ENCODE data around the gene LZTFL1.

The LZTFL1 gene

DNA sequence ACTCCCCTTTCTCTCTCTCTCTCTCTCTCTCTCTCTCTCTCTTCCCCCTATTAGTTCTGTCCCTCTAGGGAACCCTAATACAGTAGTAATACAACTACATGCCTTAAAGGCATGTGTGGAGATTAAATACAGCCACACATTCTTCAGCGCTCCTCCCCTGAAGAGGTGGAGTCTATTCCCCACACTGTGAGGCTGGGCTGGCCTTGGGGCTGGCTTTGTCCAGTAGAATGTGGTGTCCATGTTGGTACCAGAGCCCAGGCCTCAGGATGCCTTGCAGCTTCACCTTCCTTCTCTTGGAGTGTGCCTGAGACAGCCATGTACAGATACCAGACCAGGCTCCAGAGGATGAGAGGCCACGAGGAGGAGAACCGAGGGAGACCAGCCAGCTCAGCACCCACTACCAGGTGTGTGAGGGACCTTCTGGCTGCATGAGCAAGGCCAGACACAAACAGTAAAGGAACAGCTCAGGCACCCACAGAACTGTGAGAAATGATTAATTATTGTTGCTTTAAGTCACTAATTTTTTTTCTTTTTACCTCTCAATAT, 56.2 kb downstream of the LZTFL1 start:
- Histone ChIP-seq H3K9me2 (replicated peaks; ENCODE audit: control insufficient read depth, low read length) (no peaks in the 10 kb centered on the region), H3K79me2 (ENCODE audit: control insufficient read depth, low read length) (no peaks in the 10 kb centered on the region), H3F3A (ENCODE audit: control insufficient read depth, insufficient read depth) (no peaks in the 10 kb centered on the region), H3K9me3 (ENCODE audit: control insufficient read depth, insufficient read depth, low read length) (peaks cover 5% of the 10 kb centered on the region; the same call in 1 of the 2 replicates), H3K4me1 (ENCODE audit: control insufficient read depth, low read length) (no peaks in the 10 kb centered on the region), H3K36me3 (ENCODE audit: control insufficient read depth, low read length) (no peaks in the 10 kb centered on the region), H3K4me2 (ENCODE audit: low read length) (no peak overlapping the region), H4K20me1 (ENCODE audit: control insufficient read depth, insufficient read depth, low read depth, low read length) (no peaks in the 10 kb centered on the region), H3K27me3 (ENCODE audit: control insufficient read depth, low read length) (no peaks in the 10 kb centered on the region), H3K27ac (ENCODE audit: low read depth, low read length) (no peak overlapping the region), H3K4me3 (ENCODE audit: low read length) (no peak overlapping the region)
- TF ChIP-seq, protein P1, sequence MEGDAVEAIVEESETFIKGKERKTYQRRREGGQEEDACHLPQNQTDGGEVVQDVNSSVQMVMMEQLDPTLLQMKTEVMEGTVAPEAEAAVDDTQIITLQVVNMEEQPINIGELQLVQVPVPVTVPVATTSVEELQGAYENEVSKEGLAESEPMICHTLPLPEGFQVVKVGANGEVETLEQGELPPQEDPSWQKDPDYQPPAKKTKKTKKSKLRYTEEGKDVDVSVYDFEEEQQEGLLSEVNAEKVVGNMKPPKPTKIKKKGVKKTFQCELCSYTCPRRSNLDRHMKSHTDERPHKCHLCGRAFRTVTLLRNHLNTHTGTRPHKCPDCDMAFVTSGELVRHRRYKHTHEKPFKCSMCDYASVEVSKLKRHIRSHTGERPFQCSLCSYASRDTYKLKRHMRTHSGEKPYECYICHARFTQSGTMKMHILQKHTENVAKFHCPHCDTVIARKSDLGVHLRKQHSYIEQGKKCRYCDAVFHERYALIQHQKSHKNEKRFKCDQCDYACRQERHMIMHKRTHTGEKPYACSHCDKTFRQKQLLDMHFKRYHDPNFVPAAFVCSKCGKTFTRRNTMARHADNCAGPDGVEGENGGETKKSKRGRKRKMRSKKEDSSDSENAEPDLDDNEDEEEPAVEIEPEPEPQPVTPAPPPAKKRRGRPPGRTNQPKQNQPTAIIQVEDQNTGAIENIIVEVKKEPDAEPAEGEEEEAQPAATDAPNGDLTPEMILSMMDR (IDR thresholded peaks at IDR 0.05; ENCODE audit: low read depth, low read length, poor library complexity, severe bottlenecking), result no peak
- no peak for TF ChIP-seq EZH2phosphoT487 (IDR thresholded peaks at IDR 0.05; ENCODE audit: borderline replicate concordance, low read length)

DNA sequence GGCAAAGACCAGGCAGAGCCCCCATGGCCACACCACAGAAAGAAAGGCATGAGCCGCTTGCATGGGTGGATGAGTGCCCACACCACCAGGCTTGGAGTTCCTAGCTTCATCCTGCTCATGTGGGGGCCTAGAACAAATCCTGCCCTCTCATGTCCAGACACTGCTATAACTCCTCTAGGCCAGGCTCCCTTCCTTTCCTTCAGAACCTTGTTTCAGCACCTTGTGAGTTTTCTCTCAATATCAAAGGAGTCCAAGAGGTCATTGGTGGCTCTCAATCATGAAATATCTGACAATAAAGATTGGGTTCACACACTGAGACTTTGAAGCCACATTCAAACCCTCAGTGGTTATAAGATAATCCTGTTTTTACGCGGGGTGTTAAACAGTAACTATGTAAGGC, 58.3 kb downstream of the LZTFL1 start:
- Histone ChIP-seq H3F3A (ENCODE audit: control insufficient read depth, insufficient read depth) (no peaks in the 10 kb centered on the region), H3K79me2 (ENCODE audit: control insufficient read depth, low read length) (no peaks in the 10 kb centered on the region), H3K27ac (ENCODE audit: low read depth, low read length) (no peak overlapping the region), H4K20me1 (ENCODE audit: control insufficient read depth, insufficient read depth, low read depth, low read length) (no peaks in the 10 kb centered on the region), H3K27me3 (ENCODE audit: control insufficient read depth, low read length) (no peaks in the 10 kb centered on the region), H3K36me3 (ENCODE audit: control insufficient read depth, low read length) (no peaks in the 10 kb centered on the region), H3K9me2 (replicated peaks; ENCODE audit: control insufficient read depth, low read length) (no peaks in the 10 kb centered on the region), H3K4me1 (ENCODE audit: control insufficient read depth, low read length) (no peaks in the 10 kb centered on the region), H3K9me3 (ENCODE audit: control insufficient read depth, insufficient read depth, low read length) (peaks cover 1% of the 10 kb centered on the region; the same call in 1 of the 2 replicates), H3K4me3 (ENCODE audit: low read length) (no peak overlapping the region), H3K4me2 (ENCODE audit: low read length) (no peak overlapping the region)
- TF ChIP-seq, protein P1 (IDR thresholded peaks at IDR 0.05; ENCODE audit: low read depth, low read length, poor library complexity, severe bottlenecking), result no peak
- TF ChIP-seq EZH2phosphoT487 (IDR thresholded peaks at IDR 0.05; ENCODE audit: borderline replicate concordance, low read length), result no peak

DNA sequence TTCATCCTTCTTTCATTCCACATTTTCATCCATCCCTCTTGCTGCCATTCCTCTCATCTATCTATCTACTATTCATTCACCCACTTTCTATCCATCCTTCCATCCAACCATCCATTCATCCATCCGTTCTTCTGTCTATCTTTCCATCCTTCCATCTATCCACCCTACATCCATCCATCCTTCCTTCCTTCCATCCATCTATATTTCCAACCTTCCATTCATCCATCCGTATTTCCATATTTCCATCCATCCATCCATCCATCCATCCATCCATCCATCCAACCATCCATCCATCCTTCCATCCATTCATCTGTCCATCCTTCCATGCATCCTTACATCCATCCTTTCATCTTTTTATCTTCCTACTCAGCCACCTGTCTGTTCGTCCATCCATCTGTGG, 59.5 kb downstream of the LZTFL1 start:
- H3K27ac ChIP-seq (ENCODE audit: low read depth, low read length), result no peak overlapping the region
- no peak overlapping the region for H3K4me3 ChIP-seq (ENCODE audit: low read length)
- no peak overlapping the region for H3K4me2 ChIP-seq (ENCODE audit: low read length)
- no peaks in the 10 kb centered on the region for H3F3A ChIP-seq (ENCODE audit: control insufficient read depth, insufficient read depth)
- H3K9me3 ChIP-seq (ENCODE audit: control insufficient read depth, insufficient read depth, low read length), result no peaks in the 10 kb centered on the region
- no peaks in the 10 kb centered on the region for H4K20me1 ChIP-seq (ENCODE audit: control insufficient read depth, insufficient read depth, low read depth, low read length)
- no peaks in the 10 kb centered on the region for H3K9me2 ChIP-seq (replicated peaks; ENCODE audit: control insufficient read depth, low read length)
- H3K4me1 ChIP-seq (ENCODE audit: control insufficient read depth, low read length), result no peaks in the 10 kb centered on the region
- no peaks in the 10 kb centered on the region for H3K79me2 ChIP-seq (ENCODE audit: control insufficient read depth, low read length)
- TF ChIP-seq, protein P1 (IDR thresholded peaks at IDR 0.05; ENCODE audit: low read depth, low read length, poor library complexity, severe bottlenecking), result no peak
- TF ChIP-seq EZH2phosphoT487 (IDR thresholded peaks at IDR 0.05; ENCODE audit: borderline replicate concordance, low read length), result no peak
- no peaks in the 10 kb centered on the region for H3K27me3 ChIP-seq (ENCODE audit: control insufficient read depth, low read length)
- H3K36me3 ChIP-seq (ENCODE audit: control insufficient read depth, low read length), result no peaks in the 10 kb centered on the region

Data from DOHH2 (cell line).